Measurements from ENCODE around the gene HMCN2.
"Not testable (repeated sequence)": the region's sequence is repeated elsewhere in the genome, so short reads cannot be mapped to it uniquely, and the experiment has no call there.

DNA sequence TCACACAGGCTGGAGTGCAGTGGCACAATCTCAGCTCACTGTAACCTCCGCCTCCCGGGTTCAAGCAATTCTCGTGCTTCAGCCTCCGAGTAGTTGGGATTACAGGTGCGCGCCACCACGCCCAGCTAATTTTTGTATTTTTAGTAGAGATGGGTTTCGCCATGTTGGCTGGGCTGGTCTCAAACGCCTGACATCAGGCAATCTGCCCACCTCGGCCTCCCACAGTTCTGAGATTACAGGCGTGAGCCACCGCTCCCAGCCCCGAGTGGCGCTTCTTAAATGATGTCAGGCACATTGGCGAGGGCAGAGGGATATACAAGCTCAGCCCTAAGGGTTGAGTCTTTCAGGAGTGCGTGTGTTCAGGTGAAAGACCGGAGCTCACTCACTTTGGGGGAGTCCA is 75.0 kb downstream of the HMCN2 start:
- TF ChIP-seq CTCF, POLR2AphosphoS5 (IDR thresholded peaks at IDR 0.05): not testable (repeated sequence)

Data from suprapubic skin (tissue), 3 donors.